NK-92 treated with Interleukin-12 subunit alpha and Interleukin-12 subunit beta, amount 100 ng/mL, for 24 hours (cell line): ENCODE results near the gene C2CD2.
"Not testable (repeated sequence)": the region's sequence is repeated elsewhere in the genome, so short reads cannot be mapped to it uniquely, and the experiment has no call there.

ENCODE experiments used
- DNase-seq: peaks from one replicate; lab custom pipeline; 2025; lab: John Stamatoyannopoulos, UW

C2CD2 gene

DNA sequence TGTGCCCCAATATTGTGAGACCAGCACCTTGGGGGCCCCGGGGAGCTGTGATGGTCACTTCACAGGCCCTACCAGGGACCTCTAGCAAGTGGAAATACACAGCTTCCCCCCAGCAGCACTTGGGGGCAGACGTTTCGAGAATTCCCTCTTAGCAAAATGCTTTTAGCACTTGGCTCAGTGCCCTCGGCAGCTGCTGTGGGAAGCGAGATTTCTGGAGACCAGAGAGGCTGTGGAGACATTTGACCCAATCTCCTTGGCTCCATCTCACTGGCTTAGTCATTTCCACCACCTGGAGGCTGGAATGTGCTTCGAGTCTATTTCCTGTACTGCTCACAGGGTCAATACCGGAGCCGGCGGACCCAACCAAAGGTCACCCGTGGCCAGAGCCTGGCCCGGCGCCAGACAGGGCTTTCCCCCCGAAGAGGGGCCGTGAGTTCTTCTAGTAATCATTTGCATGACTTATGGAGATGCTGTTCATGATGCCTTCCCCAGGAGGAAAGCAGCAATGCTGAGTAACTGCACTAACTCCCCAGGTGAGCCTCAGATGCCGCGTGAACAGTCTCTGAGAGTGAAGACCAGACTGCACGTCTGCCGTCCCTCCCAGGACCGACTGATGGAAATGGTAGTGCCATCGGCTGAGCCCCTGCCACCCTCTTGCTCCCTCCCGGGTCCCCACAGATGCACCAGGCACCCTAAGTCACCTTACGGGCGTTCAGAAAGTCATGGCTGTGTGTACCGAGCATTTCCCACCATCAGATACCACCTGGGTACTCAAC, 4.4 kb upstream of the C2CD2 start:
- DNase-seq: no peak

DNA sequence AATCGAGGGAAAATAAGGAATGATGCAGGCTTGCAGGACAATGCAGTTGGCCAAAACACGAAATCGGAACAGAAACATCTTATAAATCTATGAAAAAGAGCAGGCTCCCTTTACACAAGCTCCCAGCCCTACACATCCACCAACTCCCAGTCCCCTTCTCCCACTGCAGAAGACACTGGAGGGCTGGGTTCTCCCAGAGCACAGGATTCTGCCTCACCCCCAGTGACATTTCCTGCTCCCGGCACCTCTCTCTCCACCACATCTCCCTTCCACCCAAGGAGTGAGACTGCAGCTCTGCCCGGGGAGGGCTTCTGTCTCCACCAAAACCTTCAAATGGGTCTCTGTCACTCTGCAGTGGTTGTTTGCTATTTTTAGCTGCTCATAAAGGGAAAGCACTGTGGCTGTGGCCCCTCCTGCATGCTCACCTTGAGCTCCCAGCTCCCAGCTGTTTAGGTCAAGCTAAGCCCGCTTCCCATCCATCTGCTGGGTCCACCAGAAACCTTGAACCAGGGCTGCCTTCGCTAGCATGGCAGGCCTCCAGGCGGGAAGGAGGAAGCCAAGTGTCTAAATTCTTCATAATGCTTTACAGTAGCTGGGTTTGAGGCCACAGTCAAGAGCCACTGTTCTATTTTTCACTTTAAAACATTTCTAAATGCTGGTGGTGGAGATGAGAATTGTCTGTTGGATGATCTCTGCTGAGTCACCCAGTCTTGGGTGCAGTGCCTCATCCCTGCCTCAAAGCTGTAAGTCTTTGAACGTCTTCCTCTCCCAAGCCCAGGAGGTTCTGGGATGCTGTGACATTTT, 3.3 kb upstream of the C2CD2 start:
- DNase-seq: no peak

GRCh38 chr21:41955516-41955915, 1.7 kb upstream of the C2CD2 start:
- no peak for DNase-seq

DNA sequence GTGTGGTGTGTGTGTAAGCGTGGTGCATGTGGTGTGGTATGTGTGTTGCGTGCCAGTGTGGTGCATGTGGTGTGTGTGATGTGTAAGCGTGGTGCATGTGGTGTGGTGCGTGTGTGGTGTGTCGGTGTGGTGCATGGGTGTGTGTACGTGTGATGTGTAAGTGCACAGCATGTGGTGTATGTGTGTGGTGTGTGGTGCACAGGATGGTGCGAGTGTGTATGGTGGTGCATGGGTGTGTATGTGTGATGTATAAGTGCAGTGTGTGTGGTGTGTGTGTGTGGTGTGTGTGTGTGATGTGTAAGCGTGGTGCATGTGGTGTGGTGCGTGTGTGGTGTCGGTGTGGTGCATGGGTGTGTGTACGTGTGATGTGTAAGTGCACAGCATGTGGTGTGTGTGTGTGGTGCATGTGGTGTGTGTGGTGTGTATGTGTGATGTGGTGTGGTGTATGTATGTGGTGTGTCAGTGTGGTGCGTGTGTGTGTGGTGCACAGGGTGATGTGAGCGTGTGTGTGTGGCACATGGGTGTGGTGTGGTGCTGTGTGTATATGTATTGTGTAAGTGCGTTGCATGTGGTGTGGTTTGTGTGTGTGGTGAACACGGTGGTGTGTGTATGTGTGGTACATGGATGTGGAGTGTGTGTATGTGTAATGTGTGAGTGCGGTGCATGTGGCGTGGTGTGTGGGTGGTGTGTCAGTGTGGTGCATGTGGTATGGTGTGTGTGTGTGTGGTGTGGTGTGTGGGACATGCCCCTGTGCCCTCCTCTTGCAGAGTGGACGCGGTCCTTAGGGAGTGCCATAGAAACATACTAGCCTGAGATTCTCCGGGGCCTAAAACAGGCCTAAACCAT, 1.1 kb upstream of the C2CD2 start:
- DNase-seq: no peak

GRCh38 chr21:41953249-41953830, 478 bp downstream of the C2CD2 start:
- no peak for DNase-seq

DNA sequence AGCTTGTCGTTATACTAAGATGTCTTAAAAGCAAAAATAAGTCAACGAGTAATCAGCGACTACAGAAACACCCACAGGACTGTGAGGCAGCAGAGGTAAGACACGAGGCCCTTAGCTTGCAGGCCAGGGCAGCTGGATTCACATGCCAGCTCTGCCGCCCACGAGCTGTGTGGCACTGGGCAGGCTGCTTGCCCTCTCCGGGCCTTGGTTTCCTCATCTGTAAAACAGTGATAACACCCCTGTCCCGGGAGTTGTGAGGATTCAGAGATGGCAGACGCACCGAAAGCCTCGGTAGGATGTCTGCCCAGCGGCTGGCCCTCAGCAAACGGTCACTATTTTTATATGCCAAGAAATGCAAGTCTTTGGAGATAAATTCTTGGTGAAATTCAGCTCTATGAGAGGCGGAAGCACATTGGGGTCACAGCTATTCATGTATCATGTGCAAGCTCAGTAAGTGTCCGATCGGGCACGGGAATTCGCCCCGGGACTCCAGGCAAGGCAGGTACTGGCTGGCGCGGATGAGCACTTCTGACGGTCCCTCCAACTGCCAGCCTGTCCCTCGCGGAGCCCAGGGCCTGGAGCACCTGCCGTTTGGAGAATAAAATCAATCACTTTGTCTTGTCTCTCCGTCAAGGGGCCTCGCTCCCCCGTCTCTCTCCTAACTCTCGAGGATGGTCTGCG, 1.1 kb downstream of the C2CD2 start:
- DNase-seq: no peak

- DNase-seq: no peak
Observed at GRCh38 chr21:41951876-41952567, 1.8 kb downstream of the C2CD2 start.

DNA sequence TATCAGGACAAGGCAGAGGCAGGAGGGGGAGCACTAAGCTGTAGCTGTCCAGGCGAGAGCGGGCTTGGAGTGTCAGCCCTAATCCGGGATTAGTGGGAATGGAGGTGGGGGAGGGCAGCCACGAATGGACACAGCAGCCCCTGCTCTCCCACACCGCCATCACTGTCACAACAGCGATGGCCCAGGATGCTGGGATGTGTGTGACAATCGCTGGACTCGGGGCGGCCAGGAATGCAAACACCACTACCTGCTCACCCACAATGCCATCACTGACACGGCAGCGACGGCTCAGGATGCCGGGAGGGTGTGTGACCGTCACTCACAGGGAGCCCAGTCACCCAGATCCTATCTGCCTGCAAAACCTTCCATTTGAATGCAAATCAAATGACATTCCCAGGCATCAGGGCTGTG, 2.9 kb downstream of the C2CD2 start:
- DNase-seq: no peak

DNA sequence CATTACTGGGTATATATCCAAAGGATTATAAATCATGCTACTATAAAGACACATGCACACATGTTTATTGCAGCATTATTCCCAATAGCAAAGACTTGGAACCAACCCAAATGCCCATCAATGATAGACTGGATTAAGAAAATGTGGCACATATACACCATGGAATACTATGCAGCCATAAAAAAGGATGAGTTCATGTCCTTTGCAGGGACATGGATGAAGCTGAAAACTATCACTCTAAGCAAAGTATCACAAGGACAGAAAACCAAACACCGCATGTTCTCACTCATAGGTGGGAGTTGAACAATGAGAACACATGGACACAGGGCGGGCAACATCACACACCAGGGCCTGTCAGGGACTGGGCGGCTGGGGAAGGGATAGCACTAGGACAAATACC, 4.2 kb downstream of the C2CD2 start:
- DNase-seq: not testable (repeated sequence)

DNA sequence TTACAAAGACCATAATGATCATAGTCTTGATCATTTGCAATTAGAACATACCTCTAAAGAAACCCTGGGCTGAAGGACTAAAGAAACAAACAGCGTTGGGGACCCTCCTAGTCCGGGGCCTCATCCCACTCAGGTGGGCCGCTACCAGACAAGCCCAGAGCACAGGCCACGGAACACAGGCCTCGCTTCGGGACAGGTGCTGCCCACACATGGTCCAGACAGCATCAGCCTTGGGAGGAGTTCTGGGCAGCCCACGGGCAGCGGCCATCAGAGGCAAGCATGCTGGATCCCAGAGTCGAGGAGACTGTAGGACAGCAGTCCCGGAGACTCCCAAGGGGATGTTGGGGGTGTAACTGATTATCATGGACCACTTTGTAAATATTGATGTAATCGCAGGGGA, 4.9 kb downstream of the C2CD2 start:
- no peak for DNase-seq

DNA sequence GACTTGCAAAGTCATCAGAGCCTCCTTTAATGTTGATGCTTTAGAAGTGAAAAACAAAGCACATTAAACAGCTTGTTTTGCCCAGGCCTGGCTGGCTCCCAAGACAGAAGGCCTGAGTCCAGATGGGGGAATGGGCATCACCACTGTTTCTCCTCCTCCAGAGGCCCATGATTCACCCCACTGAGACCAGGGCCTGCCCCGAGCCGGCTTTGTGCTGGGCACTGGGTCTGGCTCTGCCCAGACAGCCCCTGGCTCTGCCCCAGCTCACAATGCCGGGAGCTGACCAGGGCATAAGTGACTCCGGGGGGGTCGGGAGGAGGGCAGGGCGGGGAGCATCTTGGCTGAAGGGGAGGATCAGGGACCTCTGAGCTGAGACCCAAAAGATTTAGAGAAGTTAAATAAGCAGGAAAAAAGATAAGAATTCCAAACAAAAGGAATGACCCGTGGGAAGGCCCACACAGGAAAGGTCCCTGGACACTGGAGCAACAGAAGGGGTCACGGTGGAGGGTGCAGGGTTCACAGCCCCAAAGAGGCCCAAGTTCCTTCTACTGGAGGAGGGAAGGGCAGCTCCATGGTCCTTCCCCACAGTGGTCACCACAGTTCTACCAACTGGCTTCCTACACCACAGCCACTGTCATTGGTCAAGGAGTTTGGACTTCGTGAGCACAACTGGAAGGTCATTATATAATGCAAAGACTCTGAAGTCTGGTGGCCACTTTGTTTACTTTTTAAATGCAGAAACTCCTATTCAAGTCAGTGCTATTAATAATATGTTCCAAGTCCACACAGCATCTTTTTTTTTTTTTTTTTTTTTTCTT, 5.5 kb downstream of the C2CD2 start:
- DNase-seq: no peak

GRCh38 chr21:41945982-41946381, 7.8 kb downstream of the C2CD2 start:
- no peak for DNase-seq

DNA sequence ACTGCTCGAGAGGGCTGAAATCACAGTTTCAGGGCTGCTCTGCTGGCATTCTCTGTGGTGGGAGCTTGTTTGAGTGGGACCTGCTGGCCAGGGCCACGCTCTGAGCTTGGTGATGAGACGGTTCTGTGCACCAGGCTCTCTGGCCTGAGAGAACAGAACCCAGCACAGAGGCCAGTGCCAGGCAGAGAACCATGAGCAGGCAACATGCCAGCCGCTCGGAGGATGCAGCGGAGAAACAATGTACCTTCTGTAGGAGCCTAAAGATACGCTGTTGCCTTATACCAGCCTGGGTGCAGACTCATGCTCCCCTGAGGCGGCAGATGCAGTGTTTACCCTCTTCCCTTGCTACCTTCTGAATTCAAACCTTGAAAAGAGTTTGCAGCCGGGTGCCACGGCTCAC, 10.0 kb downstream of the C2CD2 start:
- no peak for DNase-seq

GRCh38 chr21:41942457-41942856, 11.4 kb downstream of the C2CD2 start:
- DNase-seq: no peak

- DNase-seq: no peak
Observed at GRCh38 chr21:41941941-41942340, 11.9 kb downstream of the C2CD2 start.

GRCh38 chr21:41940431-41940830, 13.4 kb downstream of the C2CD2 start:
- DNase-seq: no peak

DNA sequence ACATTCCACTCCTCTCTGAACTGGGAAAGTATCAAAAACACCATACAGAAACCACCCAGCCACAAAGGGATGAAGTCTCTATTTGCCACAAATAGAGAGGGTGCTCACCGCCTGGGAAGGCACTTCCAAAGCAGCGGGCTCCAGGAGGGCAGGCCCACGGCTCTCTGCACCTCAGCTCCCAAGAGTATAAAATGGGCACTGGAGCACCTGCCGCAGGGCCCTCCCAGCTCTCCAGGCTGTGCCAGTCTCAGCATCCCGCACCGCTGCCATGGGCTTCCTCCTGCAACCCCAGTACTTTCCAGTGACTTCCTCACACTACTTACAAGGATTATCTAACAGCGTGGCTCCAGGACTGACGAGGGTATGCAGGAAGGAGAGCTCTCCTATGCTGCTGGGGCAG, 14.4 kb downstream of the C2CD2 start:
- DNase-seq: no peak

GRCh38 chr21:41933313-41934079, 20.3 kb downstream of the C2CD2 start:
- DNase-seq: no peak

GRCh38 chr21:41932576-41933312, 21.1 kb downstream of the C2CD2 start:
- no peak for DNase-seq
